ENCODE data around the gene NAALADL2.

NAALADL2 gene

DNA sequence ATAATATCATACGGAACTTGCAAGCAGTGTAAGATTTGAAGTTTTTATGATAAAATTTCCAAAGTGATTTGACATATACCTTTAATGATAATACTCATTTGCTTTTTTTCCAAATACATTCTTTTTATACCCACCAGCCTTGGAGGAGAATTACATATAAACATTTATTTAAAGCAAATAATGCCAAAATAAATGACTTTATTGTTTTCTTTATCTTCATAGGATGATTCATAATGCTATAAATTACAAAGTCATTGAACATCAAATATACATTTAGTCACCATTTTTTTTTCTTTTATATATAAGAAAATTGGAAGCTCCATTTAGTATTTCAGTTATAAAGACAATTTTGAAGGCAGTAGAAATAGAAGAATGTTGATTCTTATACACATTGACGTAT is 450.9 kb downstream of the NAALADL2 start:
- TF ChIP-seq, protein P1, sequence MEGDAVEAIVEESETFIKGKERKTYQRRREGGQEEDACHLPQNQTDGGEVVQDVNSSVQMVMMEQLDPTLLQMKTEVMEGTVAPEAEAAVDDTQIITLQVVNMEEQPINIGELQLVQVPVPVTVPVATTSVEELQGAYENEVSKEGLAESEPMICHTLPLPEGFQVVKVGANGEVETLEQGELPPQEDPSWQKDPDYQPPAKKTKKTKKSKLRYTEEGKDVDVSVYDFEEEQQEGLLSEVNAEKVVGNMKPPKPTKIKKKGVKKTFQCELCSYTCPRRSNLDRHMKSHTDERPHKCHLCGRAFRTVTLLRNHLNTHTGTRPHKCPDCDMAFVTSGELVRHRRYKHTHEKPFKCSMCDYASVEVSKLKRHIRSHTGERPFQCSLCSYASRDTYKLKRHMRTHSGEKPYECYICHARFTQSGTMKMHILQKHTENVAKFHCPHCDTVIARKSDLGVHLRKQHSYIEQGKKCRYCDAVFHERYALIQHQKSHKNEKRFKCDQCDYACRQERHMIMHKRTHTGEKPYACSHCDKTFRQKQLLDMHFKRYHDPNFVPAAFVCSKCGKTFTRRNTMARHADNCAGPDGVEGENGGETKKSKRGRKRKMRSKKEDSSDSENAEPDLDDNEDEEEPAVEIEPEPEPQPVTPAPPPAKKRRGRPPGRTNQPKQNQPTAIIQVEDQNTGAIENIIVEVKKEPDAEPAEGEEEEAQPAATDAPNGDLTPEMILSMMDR (conservative IDR thresholded peaks at IDR 0.05; ENCODE audit: control insufficient read depth, insufficient read depth, low read depth, low read length): no peak
- H3K4me3 ChIP-seq (ENCODE audit: control insufficient read depth, low read depth, low read length): no peak overlapping the region
- DNase-seq (ENCODE audit: low read depth): no peak

DNA sequence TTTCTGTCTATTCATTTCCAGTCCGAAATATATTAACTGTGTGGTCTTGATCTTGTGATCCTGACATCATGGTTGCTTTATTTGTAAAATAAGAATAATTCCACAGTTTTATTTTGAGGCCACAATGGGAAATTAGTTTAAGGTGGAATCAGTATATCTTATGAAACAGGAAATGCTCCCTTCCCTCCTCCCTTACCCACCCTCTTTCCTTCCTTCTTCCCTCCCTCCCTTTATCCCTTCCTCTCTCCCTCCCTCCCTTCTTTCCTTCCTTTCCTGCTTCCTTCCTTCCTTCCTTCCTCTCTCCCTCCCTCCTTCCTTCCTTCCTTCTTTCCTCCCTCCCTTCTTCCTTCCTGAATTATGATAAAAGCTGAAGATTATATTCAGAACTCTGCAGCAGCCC is 452.3 kb downstream of the NAALADL2 start:
- H3K4me3 ChIP-seq (ENCODE audit: control insufficient read depth, low read depth, low read length): no peak overlapping the region
- DNase-seq (ENCODE audit: low read depth): no peak
- TF ChIP-seq, protein P1 (conservative IDR thresholded peaks at IDR 0.05; ENCODE audit: control insufficient read depth, insufficient read depth, low read depth, low read length): no peak

DNA sequence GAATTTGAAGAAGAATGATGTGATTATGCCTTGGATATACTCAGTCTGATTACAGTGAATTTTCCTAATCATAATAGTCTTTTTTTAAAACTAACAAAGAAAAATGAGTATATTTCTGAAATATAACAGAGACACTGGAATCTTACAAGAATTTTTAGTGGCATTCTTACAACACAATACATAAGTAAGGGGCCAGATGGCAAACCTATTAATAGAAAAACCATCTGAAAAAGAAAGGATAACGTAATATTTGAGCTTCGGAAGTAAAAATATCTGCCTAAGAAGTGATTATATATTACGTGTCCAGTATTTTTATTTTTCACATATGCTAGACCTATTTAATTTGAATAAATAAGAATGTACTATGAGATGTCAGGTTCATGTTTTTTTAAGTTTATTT is 452.8 kb downstream of the NAALADL2 start:
- H3K4me3 ChIP-seq (ENCODE audit: control insufficient read depth, low read depth, low read length): no peak overlapping the region
- DNase-seq (ENCODE audit: low read depth): no peak
- TF ChIP-seq, protein P1 (conservative IDR thresholded peaks at IDR 0.05; ENCODE audit: control insufficient read depth, insufficient read depth, low read depth, low read length): no peak

DNA sequence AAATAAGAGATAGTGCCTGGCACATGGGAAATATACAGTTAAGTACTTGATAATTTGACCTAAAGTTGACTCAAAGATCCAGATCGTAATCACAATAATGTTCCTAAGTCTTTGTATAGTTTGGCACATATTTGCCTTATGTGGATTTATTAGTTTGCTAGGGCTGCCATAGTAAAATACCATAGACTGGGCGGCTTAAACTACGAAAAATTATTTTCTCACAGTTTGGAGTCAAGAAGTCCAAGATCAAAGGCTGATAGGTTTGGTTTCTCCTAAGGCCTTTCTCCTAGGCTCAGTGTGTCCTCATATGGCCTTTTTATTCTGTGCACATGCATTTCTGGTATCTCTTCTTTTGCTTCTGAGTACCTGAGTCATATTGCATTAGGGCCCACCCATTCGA is 453.7 kb downstream of the NAALADL2 start:
- peak; percentile 12 for DNase-seq (ENCODE audit: low read depth)
- H3K4me3 ChIP-seq (ENCODE audit: control insufficient read depth, low read depth, low read length): no peak overlapping the region
- TF ChIP-seq, protein P1 (conservative IDR thresholded peaks at IDR 0.05; ENCODE audit: control insufficient read depth, insufficient read depth, low read depth, low read length): no peak

DNA sequence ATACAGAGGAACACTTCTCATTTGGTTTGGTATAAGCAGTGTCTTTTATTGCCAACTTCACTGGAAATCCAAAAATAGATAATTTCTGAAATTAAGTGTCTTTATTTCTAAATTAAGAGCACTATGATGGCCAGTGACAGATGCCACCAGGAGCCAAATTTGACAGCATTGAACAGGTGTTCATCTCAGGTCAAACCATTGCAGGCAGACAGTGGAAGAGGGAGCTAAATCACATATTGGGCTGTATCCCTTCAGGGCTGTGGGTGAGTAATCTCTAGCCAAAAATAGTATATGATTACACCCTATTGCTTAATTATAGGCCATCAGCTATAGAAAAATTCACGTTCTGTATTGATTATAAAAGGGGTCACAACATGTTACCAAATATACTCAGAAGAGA is 457.7 kb downstream of the NAALADL2 start:
- DNase-seq (ENCODE audit: low read depth): no peak
- TF ChIP-seq, protein P1 (conservative IDR thresholded peaks at IDR 0.05; ENCODE audit: control insufficient read depth, insufficient read depth, low read depth, low read length): no peak
- H3K4me3 ChIP-seq (ENCODE audit: control insufficient read depth, low read depth, low read length): no peak overlapping the region

DNA sequence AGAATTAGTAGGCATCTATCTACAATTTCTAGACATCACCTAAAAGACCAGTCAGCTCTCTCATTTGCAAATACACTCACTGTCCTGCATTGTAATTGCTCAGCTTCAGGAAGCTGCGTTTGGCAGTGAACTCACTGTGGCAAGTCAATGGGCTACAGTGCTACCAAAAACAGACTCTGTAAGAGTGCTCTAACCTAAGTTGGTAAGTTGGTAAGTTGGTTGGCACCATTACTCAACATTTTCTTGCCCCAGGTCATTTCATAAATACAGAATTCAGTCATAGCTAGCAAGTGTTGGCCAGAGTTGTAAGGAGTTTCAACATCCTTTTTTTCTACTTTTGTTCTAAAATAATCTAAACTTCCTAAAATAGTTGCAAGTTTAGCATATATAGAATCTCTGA is 466.3 kb downstream of the NAALADL2 start:
- DNase-seq (ENCODE audit: low read depth): no peak
- no peak overlapping the region for H3K4me3 ChIP-seq (ENCODE audit: control insufficient read depth, low read depth, low read length)
- TF ChIP-seq, protein P1 (conservative IDR thresholded peaks at IDR 0.05; ENCODE audit: control insufficient read depth, insufficient read depth, low read depth, low read length): no peak

DNA sequence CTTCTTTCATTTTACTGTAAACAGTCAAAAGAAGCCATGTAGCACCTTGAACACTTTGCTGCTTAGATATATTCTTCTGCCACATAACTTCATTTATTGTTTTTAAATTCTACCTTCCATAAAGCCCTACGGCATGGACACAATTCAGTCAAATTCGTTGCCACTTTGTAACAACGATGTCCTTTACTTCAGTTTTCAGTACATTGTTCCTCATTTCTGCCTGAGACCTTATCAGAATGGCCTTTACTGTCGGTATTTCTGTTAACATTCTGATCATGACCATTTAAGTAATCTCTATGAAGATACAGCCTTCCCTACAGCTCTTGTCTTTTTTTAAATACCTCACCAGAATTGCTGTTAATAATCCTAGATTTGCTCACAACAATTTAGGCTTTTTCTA is 466.9 kb downstream of the NAALADL2 start:
- TF ChIP-seq, protein P1 (conservative IDR thresholded peaks at IDR 0.05; ENCODE audit: control insufficient read depth, insufficient read depth, low read depth, low read length): no peak
- no peak for DNase-seq (ENCODE audit: low read depth)
- H3K4me3 ChIP-seq (ENCODE audit: control insufficient read depth, low read depth, low read length): no peak overlapping the region

All from fibroblast of mammary gland (primary cell).